Trophoblast cell (in vitro differentiated cells and primary cell): ENCODE results near the gene FSTL5.

Experiments used
- DNase-seq, 2 donors: peaks; one replicate each; pipeline ENCODE4 v3.0.0-alpha.2; 2016
- H2AFZ ChIP-seq: 2 replicates; pipeline ENCODE4 v1.6.1; 2013; ENCODE audit warnings: low read length, moderate library complexity, mild to moderate bottlenecking; ENCODE audit not compliant: insufficient read depth, poor library complexity
- H2AK5ac ChIP-seq: 2 replicates; pipeline ENCODE4 v1.6.1; 2013; ENCODE audit warnings: mild to moderate bottlenecking, low read length
- H2BK120ac ChIP-seq: 2 replicates; pipeline ENCODE4 v1.6.1; 2013; ENCODE audit warnings: low read length, mild to moderate bottlenecking, moderate library complexity; ENCODE audit not compliant: insufficient read depth, poor library complexity
- H2BK12ac ChIP-seq: 2 replicates; pipeline ENCODE4 v1.6.1; 2013; ENCODE audit warnings: mild to moderate bottlenecking, low read length, moderate library complexity
- H2BK5ac ChIP-seq: 2 replicates; pipeline ENCODE4 v1.6.1; 2013; ENCODE audit warnings: low read length, low read depth, moderate library complexity, mild to moderate bottlenecking; ENCODE audit not compliant: poor library complexity
- H3K14ac ChIP-seq: 2 replicates; pipeline ENCODE4 v1.6.1; 2013; ENCODE audit warnings: mild to moderate bottlenecking, low read length
- H3K18ac ChIP-seq: 2 replicates; pipeline ENCODE4 v1.6.1; 2013; ENCODE audit warnings: mild to moderate bottlenecking, low read length
- H3K23ac ChIP-seq: 2 replicates; pipeline ENCODE4 v1.6.1; 2013; ENCODE audit warnings: low read length
- H3K27ac ChIP-seq: 2 replicates; pipeline ENCODE4 v1.5.1; 2013; ENCODE audit warnings: low read depth, mild to moderate bottlenecking, inconsistent platforms, low read length, moderate library complexity
- H3K27me3 ChIP-seq: 2 replicates; pipeline ENCODE4 v1.6.1; 2013; ENCODE audit warnings: inconsistent platforms, mild to moderate bottlenecking, low read length, moderate library complexity; ENCODE audit not compliant: insufficient read depth
- H3K36me3 ChIP-seq, 2 experiments: 1 replicate in 1 of 2; 2 replicates in 1 of 2; pipeline ENCODE4 v1.6.1; 2013; ENCODE audit warnings: low read length in 2 of 2, mild to moderate bottlenecking in 2 of 2, moderate library complexity in 1 of 2; ENCODE audit not compliant: insufficient read depth in 2 of 2, control insufficient read depth in 1 of 2
- H3K4ac ChIP-seq: 2 replicates; pipeline ENCODE4 v1.6.1; 2013; ENCODE audit warnings: low read depth, mild to moderate bottlenecking, low read length, moderate library complexity
- H3K4me1 ChIP-seq, 2 experiments: 1 replicate in 1 of 2; 2 replicates in 1 of 2; pipeline ENCODE4 v1.6.1; 2013; ENCODE audit warnings: low read length in 2 of 2, mild to moderate bottlenecking in 2 of 2, moderate library complexity in 1 of 2; ENCODE audit not compliant: insufficient read depth in 2 of 2, control insufficient read depth in 1 of 2
- H3K4me2 ChIP-seq: 2 replicates; pipeline ENCODE4 v1.6.1; 2013; ENCODE audit warnings: inconsistent platforms, mild to moderate bottlenecking, low read length, moderate library complexity
- H3K4me3 ChIP-seq: 2 replicates; pipeline ENCODE4 v1.5.1; 2013; ENCODE audit warnings: mild to moderate bottlenecking, low read depth, low read length, inconsistent platforms
- H3K79me1 ChIP-seq: one replicate; pipeline ENCODE4 v1.6.1; 2013; ENCODE audit warnings: low read length
- H3K79me2 ChIP-seq: 2 replicates; pipeline ENCODE4 v1.6.1; 2013; ENCODE audit warnings: low read length, mild to moderate bottlenecking; ENCODE audit not compliant: control insufficient read depth, insufficient read depth, poor library complexity
- H3K9ac ChIP-seq: 2 replicates; pipeline ENCODE4 v1.6.1; 2013; ENCODE audit warnings: mild to moderate bottlenecking, low read length
- H3K9me3 ChIP-seq: 2 replicates; pipeline ENCODE4 v1.6.1; 2013; ENCODE audit warnings: low read depth, mild to moderate bottlenecking, control low read depth, inconsistent platforms, low read length; ENCODE audit not compliant: insufficient read depth
- H4K12ac ChIP-seq: 2 replicates; pipeline ENCODE4 v1.6.1; 2013; ENCODE audit warnings: low read depth, mild to moderate bottlenecking, low read length, moderate library complexity
- H4K8ac ChIP-seq: 2 replicates; pipeline ENCODE4 v1.6.1; 2013; ENCODE audit warnings: low read depth, mild to moderate bottlenecking, low read length, moderate library complexity
- H4K91ac ChIP-seq: one replicate; pipeline ENCODE4 v1.6.1; 2013; ENCODE audit warnings: low read depth, mild to moderate bottlenecking, low read length, moderate library complexity
- WGBS: extraction: QIAGEN DNeasy Blood & Tissue Kit; methylation state at CpG from one replicate; pipeline ENCODE4 v1.1.7; 2013; ENCODE audit warnings: missing lambda C conversion rate; ENCODE audit not compliant: insufficient read length, insufficient coverage; ENCODE audit errors: extremely low coverage; 5-methylcytosine and 5-hydroxymethylcytosine counted together

The FSTL5 gene

GRCh38 chr4:161653697-161654096, 510.1 kb downstream of the FSTL5 start:
- no peak overlapping the region for H3K4ac ChIP-seq
- no peaks in the 10 kb centered on the region for H3K4me1 ChIP-seq
- H3K36me3 ChIP-seq = no peaks in the 10 kb centered on the region
- no peak overlapping the region for H3K27ac ChIP-seq
- WGBS = no CpG with 5 or more reads among the region's 1 CpG
- no peaks in the 10 kb centered on the region for H3K27me3 ChIP-seq
- H3K18ac ChIP-seq = no peak overlapping the region
- H4K91ac ChIP-seq = no peak overlapping the region
- H3K4me3 ChIP-seq = no peak overlapping the region
- no peak overlapping the region for H3K23ac ChIP-seq
- no peak overlapping the region for H2BK12ac ChIP-seq
- no peaks in the 10 kb centered on the region for H3K9me3 ChIP-seq
- no peak overlapping the region for H3K9ac ChIP-seq
- no peak for DNase-seq
- no peak overlapping the region for H3K14ac ChIP-seq
- no peak overlapping the region for H2BK5ac ChIP-seq
- H2AK5ac ChIP-seq = no peak overlapping the region
- no peaks in the 10 kb centered on the region for H3K79me1 ChIP-seq
- no peak overlapping the region for H2AFZ ChIP-seq
- H3K4me2 ChIP-seq = no peak overlapping the region
- no peak overlapping the region for H2BK120ac ChIP-seq
- H3K79me2 ChIP-seq = no peaks in the 10 kb centered on the region
- H4K12ac ChIP-seq = no peak overlapping the region
- H4K8ac ChIP-seq = no peak overlapping the region

GRCh38 chr4:161651586-161651985, 512.2 kb downstream of the FSTL5 start:
- Histone ChIP-seq H3K9me3 (peaks cover 3% of the 10 kb centered on the region), H3K18ac (no peak overlapping the region), H3K23ac (no peak overlapping the region), H2BK12ac (no peak overlapping the region), H3K4me1 (no peaks in the 10 kb centered on the region), H2AK5ac (no peak overlapping the region), H4K12ac (no peak overlapping the region), H2BK5ac (no peak overlapping the region), H3K9ac (no peak overlapping the region), H2BK120ac (no peak overlapping the region), H3K4me3 (no peak overlapping the region), H4K91ac (no peak overlapping the region), H2AFZ (no peak overlapping the region), H4K8ac (no peak overlapping the region), H3K36me3 (no peaks in the 10 kb centered on the region), H3K4me2 (no peak overlapping the region), H3K4ac (no peak overlapping the region), H3K79me2 (no peaks in the 10 kb centered on the region), H3K27me3 (no peaks in the 10 kb centered on the region), H3K79me1 (no peaks in the 10 kb centered on the region), H3K14ac (no peak overlapping the region), H3K27ac (no peak overlapping the region)
- no CpG with 5 or more reads among the region's 2 CpGs for WGBS
- no peak for DNase-seq

- Histone ChIP-seq H3K23ac (no peak overlapping the region), H4K8ac (no peak overlapping the region), H2BK120ac (no peak overlapping the region), H2AK5ac (no peak overlapping the region), H2BK12ac (no peak overlapping the region), H3K79me1 (no peaks in the 10 kb centered on the region), H3K4ac (no peak overlapping the region), H3K79me2 (no peaks in the 10 kb centered on the region), H3K4me2 (no peak overlapping the region), H2AFZ (no peak overlapping the region), H3K14ac (no peak overlapping the region), H3K4me1 (no peaks in the 10 kb centered on the region), H2BK5ac (no peak overlapping the region), H4K12ac (no peak overlapping the region), H3K9ac (no peak overlapping the region), H3K36me3 (no peaks in the 10 kb centered on the region), H3K9me3 (peaks cover 3% of the 10 kb centered on the region), H3K4me3 (no peak overlapping the region), H3K27ac (no peak overlapping the region), H3K18ac (no peak overlapping the region), H4K91ac (no peak overlapping the region), H3K27me3 (no peaks in the 10 kb centered on the region)
- peak in 1 of 2 donors; percentile 1 for DNase-seq
- no CpG with 5 or more reads among the region's 5 CpGs for WGBS
Observed at GRCh38 chr4:161650812-161651211, 513.0 kb downstream of the FSTL5 start.

DNA sequence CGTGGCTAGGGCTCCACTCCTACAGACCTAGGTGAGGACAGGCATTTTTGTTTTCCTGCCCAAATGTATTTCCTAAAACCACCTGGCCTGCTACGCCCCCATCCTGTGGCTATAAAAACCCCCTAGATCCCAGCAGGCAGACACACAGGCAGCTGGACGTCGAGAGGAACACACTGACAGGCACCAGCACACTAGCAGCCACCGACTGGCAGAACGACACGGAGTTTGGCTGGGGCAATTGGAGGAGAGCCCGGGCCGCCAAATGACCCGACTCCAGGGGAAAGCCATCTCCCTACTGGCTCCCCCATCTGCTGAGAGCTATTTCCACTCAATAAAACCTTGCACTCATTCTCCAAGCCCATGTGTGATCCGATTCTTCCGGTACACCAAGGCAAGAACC, 516.0 kb downstream of the FSTL5 start:
- no peak overlapping the region for H3K9ac ChIP-seq
- no peak overlapping the region for H4K12ac ChIP-seq
- peaks cover 3% of the 10 kb centered on the region for H3K9me3 ChIP-seq
- H3K14ac ChIP-seq = no peak overlapping the region
- H2BK5ac ChIP-seq = no peak overlapping the region
- H3K27me3 ChIP-seq = no peaks in the 10 kb centered on the region
- no peak for DNase-seq
- H3K36me3 ChIP-seq = no peaks in the 10 kb centered on the region
- H3K27ac ChIP-seq = no peak overlapping the region
- H3K79me2 ChIP-seq = no peaks in the 10 kb centered on the region
- no peak overlapping the region for H3K4ac ChIP-seq
- no peak overlapping the region for H2AK5ac ChIP-seq
- WGBS = no CpG with 5 or more reads among the region's 12 CpGs
- no peaks in the 10 kb centered on the region for H3K79me1 ChIP-seq
- H3K4me3 ChIP-seq = no peak overlapping the region
- no peak overlapping the region for H4K91ac ChIP-seq
- H3K4me1 ChIP-seq = no peaks in the 10 kb centered on the region
- no peak overlapping the region for H3K23ac ChIP-seq
- no peak overlapping the region for H4K8ac ChIP-seq
- H3K18ac ChIP-seq = no peak overlapping the region
- H2AFZ ChIP-seq = no peak overlapping the region
- no peak overlapping the region for H2BK12ac ChIP-seq
- no peak overlapping the region for H2BK120ac ChIP-seq
- H3K4me2 ChIP-seq = no peak overlapping the region
